ENCODE data around the gene CTDSPL. TPM values are rescaled to one million over a fixed set of nuclear protein-coding genes. Genes with fewer than 3 reads are reported as not detected.

Gene CTDSPL
- total RNA-seq, 2 experiments from 2014 or later, result 1.3 to 2.1 TPM

- DNase-seq (no peak), ATAC-seq (ENCODE audit: low read depth) (no peak)
- Mint-ChIP-seq H3K27ac (no peak overlapping the region), H3K27me3 (peaks cover 7% of the 10 kb centered on the region), H3K9me3 (no peaks in the 10 kb centered on the region), H3K36me3 (no peaks in the 10 kb centered on the region), H3K4me3 (no peak overlapping the region), H3K4me1 (peaks cover 8% of the 10 kb centered on the region)
- POLR2A ChIA-PET, result no interaction called here
Observed at GRCh38 chr3:37922721-37923568, 61.3 kb downstream of the CTDSPL start.

DNA sequence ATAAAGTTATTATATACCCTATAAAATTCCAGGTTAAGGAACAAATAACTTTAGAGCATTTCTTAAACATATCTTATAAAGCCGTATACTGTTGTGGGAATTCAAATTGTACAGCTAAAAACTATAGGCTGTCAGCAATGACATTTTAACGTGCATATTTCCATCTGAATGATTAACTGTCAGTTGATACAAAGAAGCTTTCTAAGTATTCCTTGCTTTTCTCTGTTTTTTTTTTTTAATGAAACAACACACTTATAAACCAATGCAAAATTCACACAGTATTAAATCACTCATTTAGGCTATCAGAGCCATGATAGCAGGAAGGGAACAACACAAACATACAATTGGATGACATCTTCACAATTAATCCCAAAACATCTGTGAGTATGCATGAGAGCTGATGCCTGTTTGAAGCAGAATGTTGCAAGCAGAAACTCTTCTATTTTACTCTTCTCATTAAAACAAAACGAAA lies 61.9 kb downstream of the CTDSPL start:
- ATAC-seq (ENCODE audit: low read depth) (no peak), DNase-seq (no peak)
- POLR2A ChIA-PET, result no interaction called here
- Mint-ChIP-seq H3K9me3 (no peaks in the 10 kb centered on the region), H3K36me3 (no peaks in the 10 kb centered on the region), H3K4me3 (no peak overlapping the region), H3K4me1 (peaks cover 8% of the 10 kb centered on the region), H3K27ac (no peak overlapping the region), H3K27me3 (peaks cover 7% of the 10 kb centered on the region)

DNA sequence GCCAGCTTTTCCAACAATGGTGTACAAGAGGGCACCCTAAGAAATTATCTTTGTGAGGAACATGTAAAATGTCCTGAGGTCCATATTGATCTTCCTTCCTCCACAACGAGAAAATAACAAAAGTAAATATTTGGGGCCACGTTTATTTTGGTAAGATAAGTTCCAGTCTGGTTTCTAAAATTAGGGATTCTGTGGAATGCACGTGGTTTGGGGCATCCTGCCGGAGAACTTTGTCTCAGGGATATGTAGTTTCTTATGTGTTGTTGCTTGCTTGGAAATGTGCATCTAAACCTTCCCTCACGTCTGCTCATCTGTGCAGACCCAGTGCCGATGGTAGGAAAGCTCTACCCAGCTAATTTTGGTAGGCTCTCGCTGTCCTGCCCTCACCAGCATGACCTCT lies 62.8 kb downstream of the CTDSPL start:
- Mint-ChIP-seq H3K9me3 (peaks cover 1% of the 10 kb centered on the region), H3K27me3 (peaks cover 3% of the 10 kb centered on the region), H3K36me3 (no peaks in the 10 kb centered on the region), H3K4me1 (peaks cover 8% of the 10 kb centered on the region), H3K4me3 (no peak overlapping the region), H3K27ac (no peak overlapping the region)
- no peak for ATAC-seq (ENCODE audit: low read depth)
- no peak for DNase-seq
- POLR2A ChIA-PET, result no interaction called here

DNA sequence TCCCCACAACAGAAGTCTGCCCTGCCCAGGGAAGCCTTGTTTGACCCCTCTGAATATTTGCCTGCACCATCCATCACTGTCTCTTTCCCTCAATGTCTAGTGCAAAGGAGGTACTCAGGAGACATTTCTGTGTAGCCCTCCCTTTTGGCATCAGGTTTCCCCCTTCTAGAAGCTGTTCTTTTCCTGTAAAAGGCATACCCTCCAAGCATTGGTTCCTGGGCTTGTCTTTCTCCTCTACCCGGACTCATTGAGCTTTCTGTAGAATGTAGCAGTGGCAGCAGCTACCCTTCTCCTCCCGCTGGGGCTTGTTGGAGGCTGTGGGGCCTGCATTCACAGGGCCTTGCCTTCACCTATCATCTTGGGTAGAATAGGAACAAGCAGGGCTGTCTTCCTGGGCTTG lies 63.5 kb downstream of the CTDSPL start:
- Mint-ChIP-seq H3K4me1 (peaks cover 8% of the 10 kb centered on the region), H3K27me3 (peaks cover 3% of the 10 kb centered on the region), H3K36me3 (no peaks in the 10 kb centered on the region), H3K4me3 (no peak overlapping the region), H3K9me3 (peaks cover 1% of the 10 kb centered on the region), H3K27ac (no peak overlapping the region)
- POLR2A ChIA-PET, result no interaction called here
- no peak for ATAC-seq (ENCODE audit: low read depth)
- no peak for DNase-seq

DNA sequence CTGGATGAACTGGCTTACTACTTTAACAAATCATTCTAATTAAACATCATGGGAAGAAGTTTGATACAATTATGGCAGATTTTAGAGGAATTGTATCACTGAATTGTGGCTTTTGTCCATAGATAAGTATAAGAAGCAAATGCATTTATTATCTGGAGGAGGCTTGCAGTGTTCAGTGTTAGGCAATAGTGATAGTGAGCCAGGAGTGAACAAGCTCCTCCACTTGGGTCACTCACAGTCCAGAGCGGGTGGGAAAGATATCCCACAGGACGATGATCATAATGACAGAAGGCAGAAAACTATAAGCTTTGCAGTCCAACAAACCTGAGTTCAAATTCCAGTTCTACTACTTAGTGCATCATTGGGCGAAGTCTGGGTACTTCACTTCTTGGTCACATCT lies 64.9 kb downstream of the CTDSPL start:
- ATAC-seq (ENCODE audit: low read depth), result no peak
- no peak for DNase-seq
- POLR2A ChIA-PET, result no interaction called here
- Mint-ChIP-seq H3K4me3 (no peak overlapping the region), H3K9me3 (peaks cover 3% of the 10 kb centered on the region), H3K27ac (no peak overlapping the region), H3K4me1 (peaks cover 7% of the 10 kb centered on the region), H3K27me3 (peaks cover 7% of the 10 kb centered on the region), H3K36me3 (no peaks in the 10 kb centered on the region)

- no peak overlapping the region for H3K4me3 Mint-ChIP-seq
- POLR2A ChIA-PET, result no interaction called here
- H3K36me3 Mint-ChIP-seq, result no peaks in the 10 kb centered on the region
- no peak overlapping the region for H3K27ac Mint-ChIP-seq
- H3K27me3 Mint-ChIP-seq, result peaks cover 7% of the 10 kb centered on the region
- no peak for DNase-seq
- H3K4me1 Mint-ChIP-seq, result no peaks in the 10 kb centered on the region
- peaks cover 3% of the 10 kb centered on the region for H3K9me3 Mint-ChIP-seq
- ATAC-seq (ENCODE audit: low read depth), result no peak
Observed at GRCh38 chr3:37930495-37930894, 68.8 kb downstream of the CTDSPL start.

GRCh38 chr3:37932505-37932904 lies 70.8 kb downstream of the CTDSPL start:
- Mint-ChIP-seq H3K27ac (no peak overlapping the region), H3K9me3 (peaks cover 3% of the 10 kb centered on the region), H3K36me3 (no peaks in the 10 kb centered on the region), H3K4me3 (no peak overlapping the region), H3K27me3 (peaks cover 6% of the 10 kb centered on the region), H3K4me1 (no peaks in the 10 kb centered on the region)
- ATAC-seq (ENCODE audit: low read depth) (no peak), DNase-seq (no peak)
- POLR2A ChIA-PET, result no interaction called here

DNA sequence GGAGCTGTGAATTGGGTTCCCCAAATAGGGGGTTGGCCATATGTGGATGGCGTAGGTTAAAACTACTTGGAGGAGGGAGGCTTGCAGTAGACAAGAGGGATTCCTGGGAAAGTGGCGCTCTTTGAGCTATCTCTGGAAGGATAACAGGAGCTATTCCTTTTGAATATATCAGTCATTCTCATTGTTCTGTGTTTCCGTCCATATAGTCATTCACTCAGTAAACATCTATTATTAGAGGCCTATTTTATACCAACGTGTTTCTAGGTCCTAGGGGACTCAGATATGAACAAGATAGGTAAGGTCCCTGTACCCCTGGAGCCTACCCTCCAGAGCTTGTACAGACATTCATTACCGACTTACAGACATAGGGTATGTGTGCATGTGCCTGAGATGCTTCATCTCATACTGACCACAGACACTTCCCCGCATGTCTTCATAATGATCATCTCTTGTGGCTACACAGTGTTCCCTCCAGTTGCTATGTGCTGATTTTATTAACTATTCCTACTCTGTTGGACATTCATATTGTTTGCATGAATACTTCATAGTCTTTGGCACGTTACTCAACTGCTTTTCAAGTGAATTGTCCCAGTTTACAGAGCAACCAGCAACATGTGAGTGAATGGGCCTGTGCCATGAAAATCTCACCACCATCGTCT lies 73.1 kb downstream of the CTDSPL start:
- POLR2A ChIA-PET, result no interaction called here
- peaks cover 2% of the 10 kb centered on the region for H3K9me3 Mint-ChIP-seq
- peaks cover 15% of the 10 kb centered on the region for H3K27me3 Mint-ChIP-seq
- no peak for DNase-seq
- H3K4me3 Mint-ChIP-seq, result no peak overlapping the region
- H3K27ac Mint-ChIP-seq, result no peak overlapping the region
- H3K4me1 Mint-ChIP-seq, result no peaks in the 10 kb centered on the region
- no peak for ATAC-seq (ENCODE audit: low read depth)
- no peaks in the 10 kb centered on the region for H3K36me3 Mint-ChIP-seq

- H3K27ac Mint-ChIP-seq, result no peak overlapping the region
- peaks cover 2% of the 10 kb centered on the region for H3K9me3 Mint-ChIP-seq
- POLR2A ChIA-PET, result no interaction called here
- ATAC-seq (ENCODE audit: low read depth) (no peak), DNase-seq (no peak)
- no peak overlapping the region for H3K4me3 Mint-ChIP-seq
- H3K36me3 Mint-ChIP-seq, result no peaks in the 10 kb centered on the region
- peaks cover 15% of the 10 kb centered on the region for H3K27me3 Mint-ChIP-seq
- H3K4me1 Mint-ChIP-seq, result no peaks in the 10 kb centered on the region
Observed at GRCh38 chr3:37935290-37935668, 73.6 kb downstream of the CTDSPL start.

DNA sequence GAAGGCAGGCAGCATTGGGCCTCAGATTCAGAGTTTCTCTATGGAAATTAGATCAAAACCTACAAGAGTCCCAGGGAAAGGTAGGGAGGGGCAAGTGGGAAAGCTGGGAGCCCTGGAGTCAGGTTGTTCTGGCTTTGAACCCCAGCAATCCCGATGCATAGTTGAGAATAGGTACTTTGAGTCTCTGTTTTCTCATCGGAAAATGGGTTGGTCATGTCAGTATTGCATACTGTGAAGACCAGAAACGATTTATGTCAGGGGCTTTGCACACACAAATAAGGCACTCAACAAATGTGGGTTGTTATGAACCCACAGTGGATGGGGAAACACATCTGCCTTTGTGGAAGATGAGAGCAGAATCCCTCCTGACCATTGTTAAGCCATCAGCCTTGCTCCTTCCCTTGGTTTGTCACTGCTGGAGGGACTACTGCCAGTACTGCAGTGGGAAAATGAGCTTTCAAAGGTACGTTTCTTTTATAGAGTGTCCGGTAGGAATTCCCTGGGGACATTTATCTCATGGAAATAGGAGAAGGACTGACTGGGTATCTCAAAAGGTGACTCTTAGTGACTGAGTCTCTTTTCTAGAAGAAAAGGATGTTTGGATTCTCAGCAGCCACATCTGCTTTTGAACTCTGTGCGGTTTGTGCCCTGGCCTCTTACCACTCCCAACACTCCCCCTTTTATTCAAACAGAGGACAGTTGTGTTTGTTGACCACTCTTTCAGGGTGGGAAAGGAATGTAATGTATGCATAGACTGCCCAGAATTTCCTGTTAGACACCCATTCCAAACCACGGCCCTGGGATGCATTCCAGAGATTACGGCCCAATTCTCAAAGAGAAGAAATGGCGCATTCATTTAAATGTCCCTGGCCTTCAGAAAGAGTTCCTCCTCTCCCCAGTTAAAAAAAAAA lies 74.3 kb downstream of the CTDSPL start:
- POLR2A ChIA-PET, result no interaction called here
- Mint-ChIP-seq H3K4me1 (no peaks in the 10 kb centered on the region), H3K4me3 (no peak overlapping the region), H3K9me3 (no peaks in the 10 kb centered on the region), H3K36me3 (no peaks in the 10 kb centered on the region), H3K27me3 (peaks cover 11% of the 10 kb centered on the region), H3K27ac (no peak overlapping the region)
- ATAC-seq (ENCODE audit: low read depth) (no peak), DNase-seq (no peak)

GRCh38 chr3:37937156-37937555 lies 75.5 kb downstream of the CTDSPL start:
- Mint-ChIP-seq H3K27me3 (peaks cover 13% of the 10 kb centered on the region), H3K4me3 (no peak overlapping the region), H3K9me3 (no peaks in the 10 kb centered on the region), H3K27ac (no peak overlapping the region), H3K36me3 (no peaks in the 10 kb centered on the region), H3K4me1 (no peaks in the 10 kb centered on the region)
- ATAC-seq (ENCODE audit: low read depth) (no peak), DNase-seq (no peak)
- POLR2A ChIA-PET, result no interaction called here

- H3K9me3 Mint-ChIP-seq, result no peaks in the 10 kb centered on the region
- H3K27me3 Mint-ChIP-seq, result peaks cover 13% of the 10 kb centered on the region
- POLR2A ChIA-PET, result no interaction called here
- H3K4me3 Mint-ChIP-seq, result no peak overlapping the region
- ATAC-seq (ENCODE audit: low read depth) (no peak), DNase-seq (no peak)
- no peak overlapping the region for H3K27ac Mint-ChIP-seq
- no peaks in the 10 kb centered on the region for H3K36me3 Mint-ChIP-seq
- H3K4me1 Mint-ChIP-seq, result no peaks in the 10 kb centered on the region
Observed at GRCh38 chr3:37938011-37938410, 76.3 kb downstream of the CTDSPL start.

- Mint-ChIP-seq H3K27me3 (peaks cover 13% of the 10 kb centered on the region), H3K4me3 (no peak overlapping the region), H3K36me3 (no peaks in the 10 kb centered on the region), H3K4me1 (peaks cover 2% of the 10 kb centered on the region), H3K27ac (no peak overlapping the region), H3K9me3 (no peaks in the 10 kb centered on the region)
- ATAC-seq (ENCODE audit: low read depth), result no peak
- DNase-seq, result no peak
- POLR2A ChIA-PET, result no interaction called here
Observed at GRCh38 chr3:37940242-37940908, 78.7 kb downstream of the CTDSPL start.
